WERI-Rb-1 (cell line): ENCODE measurements around the gene KCNIP3.

Source experiments
- DNase-seq: peaks from one replicate; pipeline ENCODE4 v3.0.0-alpha.2; 2020
- H3K27ac ChIP-seq: fragments of 250-450 bp; sonication (Bioruptor Pico); 2 replicates; pipeline ENCODE4 v1.5.1; 2020; ENCODE audit warnings: mild to moderate bottlenecking, moderate library complexity
- H3K27me3 ChIP-seq: fragments of 250-450 bp; sonication (Bioruptor Pico); 2 replicates; pipeline ENCODE4 v1.5.1; 2021; ENCODE audit warnings: mild to moderate bottlenecking, low read depth, moderate library complexity; ENCODE audit not compliant: insufficient read depth, severe bottlenecking
- H3K36me3 ChIP-seq: fragments of 250-450 bp; sonication (Bioruptor Pico); 2 replicates; pipeline ENCODE4 v1.5.1; 2020; ENCODE audit warnings: mild to moderate bottlenecking, moderate library complexity
- H3K4me3 ChIP-seq: 2 replicates; pipeline ENCODE4 v1.5.1; 2011; ENCODE audit warnings: low read depth, mild to moderate bottlenecking, control low read depth, low read length
- H3K9me3 ChIP-seq: fragments of 250-450 bp; sonication (Bioruptor Pico); 2 replicates; pipeline ENCODE4 v1.5.1; 2021; ENCODE audit warnings: mild to moderate bottlenecking, moderate library complexity; ENCODE audit not compliant: severe bottlenecking
- TF ChIP-seq, protein P1 (sequence below): IDR thresholded peaks from 2 replicates; pipeline ENCODE4 v1.5.1; 2011; ENCODE audit warnings: low read depth, mild to moderate bottlenecking, control low read depth, inconsistent platforms, low read length

KCNIP3 gene

DNA sequence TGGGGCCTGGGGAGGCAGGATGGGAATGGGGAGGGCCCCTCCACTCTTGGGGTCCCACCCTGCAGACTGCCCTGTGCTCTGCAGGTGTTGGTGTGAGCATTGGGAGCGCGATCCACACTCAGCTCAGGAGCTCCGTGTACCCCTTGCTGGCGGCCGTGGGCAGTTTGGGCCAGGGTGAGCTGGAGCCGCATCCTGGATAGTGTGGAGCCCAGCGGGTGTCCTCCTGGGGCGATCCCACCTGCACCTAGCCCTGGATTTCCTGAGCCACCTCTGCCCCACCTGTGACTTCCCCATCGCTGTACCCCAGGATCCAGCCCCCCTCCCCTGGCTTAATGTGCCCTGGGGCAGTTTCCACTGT lies 20.3 kb upstream of the KCNIP3 start:
- no peaks in the 10 kb centered on the region for H3K27me3 ChIP-seq
- no peak for DNase-seq
- TF ChIP-seq, protein P1, sequence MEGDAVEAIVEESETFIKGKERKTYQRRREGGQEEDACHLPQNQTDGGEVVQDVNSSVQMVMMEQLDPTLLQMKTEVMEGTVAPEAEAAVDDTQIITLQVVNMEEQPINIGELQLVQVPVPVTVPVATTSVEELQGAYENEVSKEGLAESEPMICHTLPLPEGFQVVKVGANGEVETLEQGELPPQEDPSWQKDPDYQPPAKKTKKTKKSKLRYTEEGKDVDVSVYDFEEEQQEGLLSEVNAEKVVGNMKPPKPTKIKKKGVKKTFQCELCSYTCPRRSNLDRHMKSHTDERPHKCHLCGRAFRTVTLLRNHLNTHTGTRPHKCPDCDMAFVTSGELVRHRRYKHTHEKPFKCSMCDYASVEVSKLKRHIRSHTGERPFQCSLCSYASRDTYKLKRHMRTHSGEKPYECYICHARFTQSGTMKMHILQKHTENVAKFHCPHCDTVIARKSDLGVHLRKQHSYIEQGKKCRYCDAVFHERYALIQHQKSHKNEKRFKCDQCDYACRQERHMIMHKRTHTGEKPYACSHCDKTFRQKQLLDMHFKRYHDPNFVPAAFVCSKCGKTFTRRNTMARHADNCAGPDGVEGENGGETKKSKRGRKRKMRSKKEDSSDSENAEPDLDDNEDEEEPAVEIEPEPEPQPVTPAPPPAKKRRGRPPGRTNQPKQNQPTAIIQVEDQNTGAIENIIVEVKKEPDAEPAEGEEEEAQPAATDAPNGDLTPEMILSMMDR, result no peak
- no peaks in the 10 kb centered on the region for H3K9me3 ChIP-seq
- no peaks in the 10 kb centered on the region for H3K36me3 ChIP-seq
- no peak overlapping the region for H3K27ac ChIP-seq
- no peak overlapping the region for H3K4me3 ChIP-seq

DNA sequence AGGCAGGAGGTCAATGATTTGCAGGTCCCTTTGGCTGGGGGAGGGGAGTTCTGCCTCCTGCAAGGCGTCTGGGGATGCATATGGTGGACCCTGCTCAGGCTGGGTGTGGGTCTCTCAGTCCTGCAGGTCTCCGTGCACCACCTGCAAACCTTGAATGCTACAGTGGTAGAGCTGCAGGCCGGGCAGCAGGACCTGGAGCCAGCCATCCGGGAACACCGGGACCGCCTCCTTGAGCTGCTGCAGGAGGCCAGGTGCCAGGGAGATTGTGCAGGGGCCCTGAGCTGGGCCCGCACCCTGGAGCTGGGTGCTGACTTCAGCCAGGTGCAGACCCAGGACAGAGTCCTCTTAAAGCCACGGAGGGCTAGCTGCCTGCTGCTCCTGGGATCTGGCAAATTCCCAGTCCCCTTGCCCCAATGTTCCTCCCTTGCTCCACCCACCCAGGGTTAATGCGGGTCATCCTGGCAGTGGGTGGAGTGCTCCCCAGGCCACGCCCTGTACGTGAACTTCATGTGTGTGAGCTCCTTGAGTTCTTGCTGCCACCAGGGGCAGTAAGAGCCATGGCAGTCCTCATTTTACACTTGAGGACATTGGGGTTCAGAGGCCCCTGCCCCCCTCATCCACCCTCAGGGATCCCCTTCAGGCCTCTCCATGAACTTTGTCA lies 19.8 kb upstream of the KCNIP3 start:
- H3K36me3 ChIP-seq, result no peaks in the 10 kb centered on the region
- DNase-seq, result peak; percentile 33
- H3K27ac ChIP-seq, result no peak overlapping the region
- H3K4me3 ChIP-seq, result no peak overlapping the region
- TF ChIP-seq, protein P1, result peak; percentile 53
- H3K27me3 ChIP-seq, result no peaks in the 10 kb centered on the region
- no peaks in the 10 kb centered on the region for H3K9me3 ChIP-seq

DNA sequence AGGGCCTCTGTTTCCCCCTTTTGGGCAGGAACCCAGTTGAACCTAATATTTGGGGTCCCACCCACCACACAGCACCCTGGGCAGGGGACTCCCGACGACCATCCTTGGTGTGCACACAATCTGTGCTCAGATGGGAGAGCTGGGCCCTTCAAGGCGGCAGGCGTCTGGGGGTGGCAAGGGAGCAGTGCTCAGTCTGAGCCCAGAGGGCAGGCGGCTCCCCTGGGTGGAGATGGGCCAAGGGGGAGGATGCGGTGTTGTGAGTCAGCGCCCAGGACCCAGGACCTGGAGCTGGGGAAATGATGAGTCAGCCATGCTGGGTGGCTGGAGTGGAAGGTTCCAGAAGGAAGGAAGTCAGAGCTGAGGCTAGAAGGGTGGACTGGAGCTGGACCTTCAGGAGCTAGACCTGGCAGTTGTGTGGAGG lies 19.1 kb upstream of the KCNIP3 start:
- Histone ChIP-seq H3K9me3 (no peaks in the 10 kb centered on the region), H3K27me3 (no peaks in the 10 kb centered on the region), H3K36me3 (no peaks in the 10 kb centered on the region), H3K27ac (no peak overlapping the region), H3K4me3 (no peak overlapping the region)
- DNase-seq, result no peak
- TF ChIP-seq, protein P1, result no peak

DNA sequence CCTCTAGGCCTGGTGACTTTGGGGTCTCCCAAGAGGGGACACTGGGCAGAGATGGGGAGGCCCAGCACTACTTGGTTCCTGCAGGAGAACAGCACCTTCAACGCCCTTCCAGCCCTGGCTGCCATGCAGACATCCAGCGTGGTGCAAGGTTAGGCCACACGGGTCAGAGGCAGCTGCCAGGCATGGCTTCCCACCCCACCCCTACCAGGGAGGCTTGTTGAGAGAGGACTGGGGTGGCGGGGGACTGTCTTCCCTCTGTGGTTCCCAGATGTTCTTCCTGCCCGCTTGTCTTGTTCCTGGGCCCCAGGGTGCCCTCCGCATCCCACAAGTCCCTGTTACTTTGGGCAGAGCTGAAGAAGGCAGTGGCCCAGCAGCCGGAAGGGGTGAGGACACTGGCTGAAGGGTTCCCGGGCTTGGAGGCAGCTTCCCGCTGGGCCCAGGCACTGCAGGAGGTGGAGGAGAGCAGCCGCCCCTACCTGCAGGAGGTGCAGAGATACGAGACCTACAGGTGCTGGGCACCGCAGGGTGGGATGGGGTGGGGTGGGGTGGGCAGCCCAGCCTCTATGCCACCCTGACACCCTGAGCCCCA lies 18.4 kb upstream of the KCNIP3 start:
- H3K36me3 ChIP-seq, result no peaks in the 10 kb centered on the region
- DNase-seq, result no peak
- H3K27me3 ChIP-seq, result no peaks in the 10 kb centered on the region
- TF ChIP-seq, protein P1, result no peak
- no peak overlapping the region for H3K4me3 ChIP-seq
- H3K9me3 ChIP-seq, result no peaks in the 10 kb centered on the region
- H3K27ac ChIP-seq, result no peak overlapping the region

DNA sequence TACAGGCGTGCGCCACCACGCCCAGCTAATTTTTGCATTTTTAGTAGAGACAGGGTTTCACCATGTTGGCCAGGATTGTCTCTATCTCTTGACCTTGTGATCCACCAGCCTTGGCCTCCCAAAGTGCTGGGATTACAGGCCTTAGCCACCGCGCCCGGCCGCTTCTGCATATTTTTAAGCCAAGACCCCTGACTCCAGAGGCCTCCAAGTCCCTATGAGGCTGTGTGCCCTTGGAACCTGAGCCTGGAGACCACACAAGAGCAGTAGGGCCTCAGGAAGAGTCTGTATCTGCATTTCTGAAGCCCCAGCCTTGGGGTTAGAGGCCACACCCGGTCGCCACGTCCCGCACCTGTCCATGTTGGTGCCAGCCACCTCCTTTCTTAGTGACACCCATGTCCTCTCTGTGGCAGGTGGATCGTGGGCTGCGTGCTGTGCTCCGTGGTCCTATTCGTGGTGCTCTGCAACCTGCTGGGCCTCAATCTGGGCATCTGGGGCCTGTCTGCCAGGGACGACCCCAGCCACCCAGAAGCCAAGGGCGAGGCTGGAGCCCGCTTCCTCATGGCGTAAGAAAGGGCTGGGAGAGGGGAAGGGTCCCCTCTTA lies 17.6 kb upstream of the KCNIP3 start:
- Histone ChIP-seq H3K4me3 (no peak overlapping the region), H3K27me3 (no peaks in the 10 kb centered on the region), H3K27ac (no peak overlapping the region), H3K9me3 (no peaks in the 10 kb centered on the region), H3K36me3 (no peaks in the 10 kb centered on the region)
- TF ChIP-seq, protein P1, result no peak
- DNase-seq, result no peak
